Activated CD4-positive, alpha-beta T cell treated with anti-CD3 and anti-CD28 coated beads for 1 hour (primary cell): ENCODE data around the gene GP5.

Experiments
- DNase-seq: peaks from one replicate; pipeline ENCODE4 v3.0.0-alpha.2; 2020

GP5 gene, protein sequence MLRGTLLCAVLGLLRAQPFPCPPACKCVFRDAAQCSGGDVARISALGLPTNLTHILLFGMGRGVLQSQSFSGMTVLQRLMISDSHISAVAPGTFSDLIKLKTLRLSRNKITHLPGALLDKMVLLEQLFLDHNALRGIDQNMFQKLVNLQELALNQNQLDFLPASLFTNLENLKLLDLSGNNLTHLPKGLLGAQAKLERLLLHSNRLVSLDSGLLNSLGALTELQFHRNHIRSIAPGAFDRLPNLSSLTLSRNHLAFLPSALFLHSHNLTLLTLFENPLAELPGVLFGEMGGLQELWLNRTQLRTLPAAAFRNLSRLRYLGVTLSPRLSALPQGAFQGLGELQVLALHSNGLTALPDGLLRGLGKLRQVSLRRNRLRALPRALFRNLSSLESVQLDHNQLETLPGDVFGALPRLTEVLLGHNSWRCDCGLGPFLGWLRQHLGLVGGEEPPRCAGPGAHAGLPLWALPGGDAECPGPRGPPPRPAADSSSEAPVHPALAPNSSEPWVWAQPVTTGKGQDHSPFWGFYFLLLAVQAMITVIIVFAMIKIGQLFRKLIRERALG

DNA sequence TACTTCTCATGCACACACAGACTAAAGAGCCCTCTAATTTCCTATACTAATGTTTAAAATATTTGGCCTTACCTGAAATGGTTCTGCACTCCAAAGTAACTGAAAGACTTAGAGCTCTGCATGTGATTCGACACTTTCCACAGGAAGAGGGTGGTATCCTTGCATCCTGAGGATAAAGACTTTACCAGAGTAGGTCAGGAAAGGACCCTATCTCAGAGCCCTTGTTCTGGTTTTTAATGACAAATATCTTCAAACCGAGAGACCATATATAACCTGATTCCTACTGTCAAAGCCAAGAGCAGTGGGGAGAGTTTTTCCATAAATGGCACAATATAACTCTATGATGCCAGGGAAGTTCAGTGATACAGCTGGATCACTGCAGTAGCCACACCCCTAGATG lies at the start of gene GP5:
TSS of gene GP5 (minus strand) at position 101 of the 400 bp plus-strand sequence. CDS start 984 bp downstream, outside the sequence.
- DNase-seq, result no peak

DNA sequence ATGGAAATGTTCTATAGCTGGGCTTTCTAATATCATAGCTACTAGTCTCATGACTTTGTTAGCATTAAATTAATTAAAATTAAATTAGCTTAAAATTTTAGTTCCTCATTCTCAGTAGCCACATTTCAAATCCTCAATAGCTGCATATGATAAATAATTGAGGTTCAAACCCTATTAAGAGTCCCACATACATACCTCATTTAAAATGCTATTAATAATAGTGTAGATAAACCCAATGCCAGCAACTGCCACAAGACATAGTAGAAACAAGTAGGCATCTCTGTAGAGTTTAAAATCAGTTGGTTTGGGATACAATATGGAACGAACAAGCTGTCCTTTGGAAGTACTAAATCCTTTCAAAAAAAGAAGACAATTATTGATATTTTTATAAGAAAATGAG lies 48.6 kb upstream of the GP5 start:
- DNase-seq, result no peak

DNA sequence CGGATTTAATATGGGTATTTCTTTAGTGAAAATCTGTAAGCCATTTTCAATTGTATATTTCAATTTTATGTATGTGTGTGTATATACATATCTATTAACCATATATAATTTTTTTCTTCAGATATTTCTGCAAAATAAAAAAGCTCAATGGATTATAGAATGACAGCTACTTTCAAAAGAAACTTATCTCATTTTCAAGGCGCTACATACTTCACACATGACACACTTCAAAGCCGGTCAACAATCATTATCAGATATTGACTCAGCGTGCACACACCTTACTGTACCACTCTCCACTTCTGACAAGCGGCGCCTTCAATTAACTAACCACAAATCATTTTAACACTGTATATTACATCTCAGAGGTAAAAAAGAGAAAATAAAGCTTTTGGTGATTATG lies 48.1 kb upstream of the GP5 start:
- no peak for DNase-seq

DNA sequence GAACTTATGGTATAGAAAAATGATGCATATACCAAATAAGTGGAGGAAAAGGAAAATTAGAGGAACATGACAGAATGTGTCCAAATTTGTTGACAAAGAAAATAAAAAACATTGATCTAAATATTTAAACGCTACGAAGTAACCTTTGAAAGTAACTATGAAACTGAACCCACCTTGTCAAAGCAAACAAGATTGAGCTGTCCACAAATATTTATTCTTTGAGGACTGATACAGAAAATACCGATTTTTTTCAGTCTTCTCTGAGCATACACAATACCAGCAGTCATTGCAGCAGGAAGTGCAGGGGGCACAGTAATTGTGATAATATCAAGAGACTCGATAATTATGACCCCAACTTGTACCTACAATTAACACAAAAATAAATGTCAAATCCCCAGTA lies 47.7 kb upstream of the GP5 start:
- DNase-seq, result no peak

DNA sequence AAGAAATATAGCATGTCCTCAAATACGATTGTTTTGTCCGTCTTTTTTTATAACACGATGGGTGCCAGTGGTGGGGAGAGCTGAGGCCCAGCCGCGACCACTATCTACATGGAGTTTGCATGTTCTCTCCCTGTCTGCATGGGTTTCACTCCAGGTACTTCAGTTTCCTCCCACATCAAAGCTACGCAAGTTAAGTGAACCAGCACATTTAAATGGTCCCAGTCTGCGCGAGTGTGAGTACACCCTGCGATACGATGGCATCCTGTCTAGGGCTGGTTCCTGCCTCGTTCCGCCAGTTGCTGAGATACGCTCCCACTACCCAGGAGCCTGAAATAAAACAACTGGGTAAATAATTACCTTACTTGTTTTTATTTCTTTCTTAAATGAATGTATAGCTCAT lies 47.1 kb upstream of the GP5 start:
- DNase-seq, result no peak

DNA sequence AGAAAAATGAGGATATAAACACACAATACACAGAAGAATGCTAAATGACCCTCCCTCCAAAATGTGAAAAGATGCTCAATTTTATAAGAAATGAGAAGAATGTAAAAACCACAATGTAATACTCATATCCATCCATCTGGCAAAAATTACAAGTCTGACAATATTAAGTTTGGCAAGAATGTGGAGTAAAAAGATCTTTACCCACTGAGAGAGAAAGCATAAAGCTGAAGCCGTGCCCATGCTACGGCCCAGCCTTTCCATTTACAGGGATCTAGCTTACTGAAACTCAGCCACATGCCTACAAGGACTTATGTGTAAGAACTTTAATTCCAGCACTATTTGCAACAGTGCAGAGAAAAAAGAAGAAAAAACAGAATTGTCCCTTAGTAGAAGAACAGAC lies 44.8 kb upstream of the GP5 start:
- no peak for DNase-seq

DNA sequence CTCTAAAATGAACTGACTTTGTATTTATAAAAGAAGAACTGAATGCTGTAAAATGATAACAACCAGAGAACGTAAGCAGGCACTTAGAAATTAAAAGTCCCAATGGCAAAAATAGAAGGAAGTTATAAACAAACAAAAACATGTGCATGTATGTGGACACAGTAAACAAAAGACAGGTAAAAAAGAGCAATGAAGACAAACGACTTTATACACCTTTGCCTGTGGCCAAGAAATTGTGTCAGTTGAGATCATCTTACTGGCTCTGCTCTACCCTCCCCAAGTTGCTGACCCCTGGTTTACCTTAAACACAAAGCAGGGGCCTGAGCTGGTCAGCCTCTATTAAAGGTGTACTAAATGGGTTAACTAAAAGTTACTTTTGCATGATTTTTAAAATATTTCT lies 41.7 kb upstream of the GP5 start:
- no peak for DNase-seq

DNA sequence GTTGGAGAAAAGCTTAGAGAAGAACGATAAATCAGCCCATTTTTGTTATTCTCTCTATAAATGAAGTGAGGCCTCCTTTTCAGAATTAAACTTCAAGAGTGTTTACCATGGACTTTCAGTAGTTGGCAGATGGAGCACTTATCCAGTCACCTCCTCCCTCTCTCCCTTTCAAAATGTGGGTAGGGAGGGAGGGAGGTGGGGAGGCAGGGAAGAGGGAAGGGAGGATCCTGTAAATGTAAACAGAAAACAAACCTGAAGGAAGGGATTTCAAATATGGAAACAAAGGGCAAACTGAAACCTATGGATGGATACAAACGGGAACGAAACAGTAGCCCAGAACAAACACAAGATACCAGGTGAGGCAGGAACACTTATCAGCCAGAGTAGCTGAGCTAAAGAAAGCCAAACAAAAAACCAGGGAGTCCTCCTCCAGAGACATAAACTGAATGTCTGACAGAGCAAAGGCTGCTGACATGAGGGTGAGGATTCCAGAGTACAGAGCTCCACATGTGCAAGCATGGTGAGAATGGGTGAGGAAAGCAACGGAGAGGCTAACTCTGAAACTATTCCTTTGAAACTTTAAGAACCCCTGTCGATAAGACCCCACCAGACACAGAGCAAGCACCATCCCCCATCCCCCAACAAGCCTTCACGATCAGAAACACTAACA lies 41.0 kb upstream of the GP5 start:
- no peak for DNase-seq

DNA sequence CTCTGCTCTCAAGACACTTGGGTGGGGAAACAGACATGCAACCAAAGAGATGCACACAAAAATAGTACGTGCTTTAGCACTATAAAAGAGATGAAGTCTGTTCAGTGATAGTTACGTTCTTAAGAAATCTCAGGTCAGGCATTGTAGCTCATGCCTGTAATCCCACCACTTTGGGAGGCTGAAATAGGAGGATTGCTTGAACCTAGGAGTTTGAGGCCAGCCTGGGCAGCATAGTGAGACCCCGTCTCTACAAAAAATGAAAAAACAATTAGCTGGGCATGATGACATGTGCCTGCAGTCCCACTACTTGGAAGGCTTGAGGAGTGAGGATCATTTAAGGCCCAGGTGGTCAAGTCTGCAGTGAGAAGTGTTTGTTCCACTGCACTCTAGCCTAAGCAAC lies 35.4 kb upstream of the GP5 start:
- DNase-seq, result no peak

DNA sequence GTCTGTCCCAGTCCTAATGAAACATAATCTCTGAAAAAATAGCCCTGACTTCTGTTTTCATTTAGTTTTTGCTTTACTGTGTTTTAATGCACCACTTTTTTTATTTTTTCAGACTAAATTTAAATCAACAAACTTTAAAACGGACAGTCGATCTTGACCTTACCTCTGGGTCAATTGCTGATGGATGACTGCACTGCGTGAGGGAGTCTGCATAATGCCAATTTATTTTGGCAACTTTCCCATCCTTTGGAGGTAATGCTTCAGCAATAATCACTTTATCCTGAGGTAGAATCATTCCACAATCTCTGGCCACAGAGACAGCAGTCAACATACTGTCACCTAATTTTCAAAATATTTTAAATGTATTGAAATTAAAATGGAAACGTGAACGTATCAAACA lies 32.5 kb upstream of the GP5 start:
- DNase-seq, result no peak

DNA sequence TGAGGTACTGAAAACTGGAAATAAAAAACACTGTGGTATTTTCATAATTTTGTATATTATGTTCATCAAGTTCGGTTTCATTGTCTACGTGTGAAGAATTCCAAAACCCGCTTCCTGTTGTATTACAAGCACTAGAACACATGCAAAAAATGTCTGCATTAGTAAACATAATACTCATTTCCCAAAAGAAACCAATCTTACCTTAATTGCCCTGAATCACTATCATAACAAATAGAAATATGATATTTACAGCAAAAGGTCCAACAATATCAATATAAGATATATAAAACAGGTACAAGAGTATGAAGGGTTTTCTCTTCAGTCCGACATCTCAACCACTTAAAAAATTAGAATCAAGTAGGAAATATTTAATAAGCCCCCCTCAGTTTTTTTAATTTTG lies 26.3 kb upstream of the GP5 start:
- DNase-seq, result no peak

DNA sequence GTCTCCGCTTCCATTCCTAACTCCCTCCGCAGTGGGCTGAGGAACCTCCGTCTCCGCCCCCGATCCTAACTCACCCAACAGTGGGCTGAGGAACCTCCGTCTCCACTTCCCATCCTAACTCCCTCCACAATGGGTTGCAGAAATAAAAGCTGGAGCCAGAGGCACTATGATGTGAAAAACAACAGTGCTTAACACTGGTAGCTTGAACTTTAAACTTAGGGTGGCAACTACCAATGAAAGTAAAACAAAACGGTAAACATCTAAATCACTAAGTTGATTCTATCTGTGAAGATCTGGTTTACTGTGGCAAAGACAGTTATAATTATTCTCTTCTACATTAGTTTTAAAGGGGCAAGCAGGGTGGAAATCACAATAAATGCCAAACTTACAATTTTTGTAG lies 25.9 kb upstream of the GP5 start:
- DNase-seq, result no peak

DNA sequence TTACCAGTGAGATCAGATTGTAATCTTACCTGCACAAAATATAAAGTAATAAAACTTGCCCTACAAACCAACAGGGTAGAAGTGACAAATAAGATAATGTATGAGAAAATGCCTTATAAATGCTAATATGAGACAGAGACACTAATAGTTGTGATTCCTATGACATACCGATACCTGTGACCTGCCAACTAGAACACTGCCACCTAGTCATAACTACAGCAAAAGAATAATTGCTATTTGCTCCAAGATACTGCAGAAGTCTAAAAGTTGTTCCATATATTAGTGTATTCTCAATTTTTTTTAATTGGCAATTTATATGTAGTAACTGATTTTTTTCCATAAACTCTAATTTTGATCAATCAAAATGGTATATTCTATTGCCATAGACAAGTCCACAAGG lies 25.3 kb upstream of the GP5 start:
- DNase-seq, result no peak

DNA sequence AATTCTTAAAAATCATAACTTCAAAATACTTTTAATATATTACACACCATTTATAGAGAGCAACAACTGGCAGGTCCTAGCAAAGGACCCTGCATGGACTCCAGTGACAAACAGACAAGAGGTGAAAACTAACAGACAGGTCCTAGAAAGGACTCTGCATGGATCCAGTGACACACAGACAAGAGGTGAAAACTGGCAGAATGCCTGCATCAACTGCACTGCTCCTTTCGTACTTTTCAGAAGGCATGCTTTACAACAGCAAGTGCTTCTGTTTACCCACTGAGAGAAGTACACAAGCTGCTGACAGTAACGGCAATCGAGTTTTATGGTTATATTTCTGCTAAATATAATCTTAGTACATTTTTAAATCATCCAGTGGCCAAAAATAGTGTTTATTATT lies 24.3 kb upstream of the GP5 start:
- no peak for DNase-seq

DNA sequence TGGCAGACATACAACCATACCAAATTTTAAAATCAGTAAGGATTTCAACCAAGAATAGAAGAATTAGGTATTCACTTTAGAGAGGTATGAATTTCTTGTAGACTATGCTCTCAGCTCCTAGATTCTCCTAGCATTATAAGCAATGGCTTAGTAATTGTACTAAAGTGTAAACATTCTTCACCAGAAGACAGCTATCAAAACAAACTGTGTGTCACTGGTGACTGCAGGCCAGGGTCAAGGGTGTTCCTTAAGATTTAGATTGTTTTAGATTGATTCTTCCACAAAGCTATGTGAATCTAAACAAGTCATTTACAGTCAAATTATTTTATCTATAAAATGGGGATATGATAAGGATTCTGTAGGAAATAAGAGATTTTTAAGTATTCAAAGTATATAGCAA lies 23.1 kb upstream of the GP5 start:
- no peak for DNase-seq

DNA sequence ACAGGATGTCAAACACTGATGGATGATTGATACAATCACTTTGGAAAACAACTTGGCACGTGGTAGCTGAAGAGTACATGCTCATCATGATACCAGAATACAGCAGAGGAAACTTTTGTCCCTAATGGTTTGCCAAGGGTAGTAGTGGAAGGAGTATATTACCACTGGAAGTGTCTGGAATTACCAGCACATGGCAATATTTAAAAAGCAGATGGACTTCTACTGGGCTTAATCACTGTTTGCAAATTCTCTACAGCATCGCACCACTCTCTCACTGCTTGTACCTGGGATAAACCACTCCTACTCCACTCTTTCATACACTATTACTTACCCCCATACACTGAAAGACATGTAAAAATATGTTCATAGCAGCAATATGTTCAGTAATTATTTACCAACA lies 19.6 kb upstream of the GP5 start:
- no peak for DNase-seq

DNA sequence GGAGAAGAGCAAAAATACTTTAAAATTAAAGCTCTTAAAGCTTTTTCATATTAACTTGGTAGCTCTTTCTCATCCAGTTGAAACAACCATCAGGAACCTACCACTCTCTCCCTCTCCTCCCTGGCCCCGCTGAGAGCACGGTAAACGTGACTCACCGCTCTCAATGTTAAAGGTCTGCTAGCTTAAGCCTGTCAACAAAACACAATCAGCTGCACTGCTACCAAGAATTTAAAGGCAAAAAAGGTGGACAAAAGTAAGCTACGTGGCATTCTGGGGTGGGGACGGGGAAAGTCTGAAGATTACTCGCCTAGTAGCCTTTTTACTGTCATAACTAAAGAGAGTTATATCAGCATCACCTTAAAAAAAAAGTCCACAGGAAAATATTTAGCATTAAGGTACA lies 8.4 kb upstream of the GP5 start:
- DNase-seq, result no peak

DNA sequence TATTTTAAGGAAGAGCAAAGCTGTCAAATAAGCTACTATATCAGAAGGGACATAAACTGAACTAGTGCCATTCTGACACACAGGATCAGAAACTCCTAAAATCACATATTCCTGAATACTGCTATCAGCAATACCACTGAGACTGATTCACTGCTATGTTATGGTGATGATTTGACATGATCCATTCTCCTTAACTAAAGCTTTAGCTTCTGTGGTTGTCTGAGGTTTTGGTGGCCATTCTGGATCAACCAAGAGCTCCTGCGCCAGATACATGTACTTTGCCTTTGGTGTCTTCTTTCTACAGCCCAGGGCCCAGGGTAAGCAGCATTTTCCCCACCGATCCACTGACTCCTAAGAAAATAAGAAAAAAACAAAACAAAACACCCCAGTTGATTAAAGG lies 6.7 kb upstream of the GP5 start:
- DNase-seq, result no peak

DNA sequence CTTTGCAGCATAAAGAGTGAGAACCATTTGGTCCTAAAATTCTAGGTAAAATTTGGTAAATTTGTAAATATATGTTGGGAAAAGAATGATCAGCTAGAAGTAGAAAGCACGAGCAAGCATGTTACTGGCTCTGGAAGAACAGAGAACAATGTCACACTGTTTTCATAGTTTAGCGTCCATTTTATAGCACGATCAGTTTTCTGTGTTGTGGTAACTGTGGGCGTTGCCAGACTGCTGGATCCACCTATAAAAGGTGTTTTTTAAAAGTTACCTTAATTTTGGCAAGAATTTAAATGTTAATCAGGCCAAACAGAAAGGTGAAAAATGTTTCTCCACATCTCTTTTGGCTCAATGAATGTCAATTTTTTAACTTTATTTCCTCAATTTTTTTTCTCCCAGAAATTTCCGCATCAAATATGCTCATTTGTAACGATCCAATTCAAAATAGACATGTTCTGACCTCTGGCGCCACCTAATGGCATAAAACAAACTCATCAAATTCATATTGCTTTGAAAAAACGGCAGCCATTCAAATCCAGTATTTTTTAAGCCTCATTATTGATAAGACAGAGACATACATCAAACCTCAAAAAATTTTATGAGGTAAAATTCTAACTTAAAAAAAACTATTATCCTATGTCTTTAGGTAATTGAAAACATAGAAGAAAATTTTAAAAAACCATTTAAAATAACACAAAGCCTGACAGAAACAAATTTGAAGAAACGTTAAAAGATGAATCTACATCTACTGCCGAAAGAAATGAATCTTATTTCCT lies 5.5 kb upstream of the GP5 start:
- DNase-seq, result no peak

DNA sequence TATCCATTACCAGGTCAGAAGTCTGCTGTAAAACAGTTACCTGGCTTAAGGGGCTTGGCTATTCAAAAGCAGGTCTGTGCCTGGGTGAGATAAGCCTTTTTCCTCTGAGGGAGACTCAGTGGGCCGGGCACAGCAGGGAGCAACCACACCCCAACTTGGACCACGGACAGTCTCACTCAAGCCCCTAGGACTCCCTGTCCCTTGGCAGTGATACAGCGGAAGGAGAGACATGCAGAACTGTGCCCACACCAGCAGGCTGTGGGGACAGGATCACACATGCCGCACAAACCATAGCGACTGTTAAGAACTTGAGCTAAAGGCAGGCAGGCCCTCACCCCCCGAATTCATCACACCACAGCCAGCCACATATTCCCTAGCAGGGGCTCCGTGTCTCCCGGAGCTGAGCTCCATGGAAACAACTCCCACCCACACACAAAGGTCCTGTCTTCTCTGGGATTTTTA lies 2.8 kb upstream of the GP5 start:
- no peak for DNase-seq

DNA sequence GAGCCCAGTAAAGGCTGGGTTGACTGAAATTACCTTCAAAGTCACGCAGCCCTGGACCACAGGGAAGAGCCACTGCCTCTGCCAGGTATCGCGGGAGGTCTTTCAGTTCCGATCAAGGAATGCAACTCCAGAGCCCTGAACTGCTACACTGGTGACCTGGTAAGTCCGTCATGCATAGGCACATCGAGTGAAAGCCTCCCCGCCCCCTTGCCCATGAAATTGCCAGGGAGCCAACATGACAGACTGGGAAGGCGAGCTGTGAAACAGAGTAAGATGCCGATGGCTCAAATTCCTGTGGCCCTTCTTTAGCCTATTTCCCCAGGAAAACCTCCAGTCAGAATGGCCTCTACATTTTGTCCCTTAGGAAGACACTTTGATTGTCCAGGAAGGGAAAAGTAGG lies 2.3 kb upstream of the GP5 start:
- DNase-seq, result no peak

DNA sequence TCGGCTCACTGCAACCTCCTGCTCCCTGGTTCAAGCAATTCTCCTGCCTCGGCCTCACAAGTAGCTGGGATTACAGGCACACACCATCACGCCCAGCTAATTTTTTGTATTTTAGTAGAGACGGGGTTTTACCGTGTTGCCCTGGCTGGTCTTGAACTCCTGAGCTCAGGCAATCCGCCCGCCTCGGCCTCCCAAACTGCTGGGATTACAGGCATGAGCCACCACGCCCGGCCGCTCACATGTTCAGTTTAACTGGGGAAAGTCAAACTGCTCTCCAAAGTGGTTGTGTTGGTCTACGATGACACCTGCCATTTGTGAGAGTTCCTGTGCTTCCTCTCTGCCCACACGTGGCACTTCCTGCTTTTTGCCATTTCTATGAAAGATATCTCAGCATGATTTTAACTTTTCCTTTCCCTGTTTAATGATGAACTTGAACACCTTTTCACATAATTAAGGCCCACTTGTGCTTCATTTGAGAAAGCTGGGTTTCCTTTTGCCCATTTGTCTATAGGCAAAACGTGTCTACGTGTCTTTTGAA lies 877 bp upstream of the GP5 start:
- DNase-seq, result no peak

DNA sequence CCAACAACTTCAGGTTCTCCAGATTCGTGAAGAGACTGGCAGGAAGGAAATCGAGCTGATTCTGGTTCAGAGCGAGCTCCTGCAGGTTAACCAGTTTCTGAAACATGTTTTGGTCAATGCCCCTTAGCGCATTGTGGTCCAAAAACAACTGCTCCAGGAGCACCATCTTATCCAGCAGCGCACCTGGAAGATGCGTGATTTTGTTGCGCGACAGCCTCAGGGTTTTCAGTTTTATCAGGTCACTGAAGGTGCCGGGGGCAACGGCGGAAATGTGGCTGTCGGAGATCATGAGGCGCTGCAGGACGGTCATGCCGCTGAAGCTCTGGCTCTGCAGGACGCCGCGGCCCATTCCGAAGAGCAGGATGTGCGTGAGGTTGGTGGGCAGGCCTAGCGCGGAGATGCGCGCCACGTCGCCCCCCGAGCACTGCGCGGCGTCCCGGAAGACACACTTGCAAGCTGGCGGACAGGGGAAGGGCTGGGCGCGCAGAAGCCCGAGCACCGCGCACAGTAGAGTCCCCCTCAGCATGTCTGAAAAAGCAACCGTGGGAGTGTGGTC lies 1.2 kb downstream of the GP5 start:
- DNase-seq, result no peak
